ENCODE results near the gene C12orf50.

GRCh38 chr12:87935216-87935615, 94.0 kb downstream of the C12orf50 start:
- no peak for TF ChIP-seq SATB2 (CRISPR knock-in tag; IDR thresholded peaks at IDR 0.05)
- TF ChIP-seq IRF2 (CRISPR knock-in tag; IDR thresholded peaks at IDR 0.05) = no peak
- no peak for TF ChIP-seq ZMAT3 (CRISPR knock-in tag; conservative IDR thresholded peaks at IDR 0.05)
- TF ChIP-seq YY1 (IDR thresholded peaks at IDR 0.05; ENCODE audit: insufficient read depth, insufficient replicate concordance, low read depth, low read length) = no peak
- no peak for TF ChIP-seq SETDB1 (CRISPR knock-in tag; IDR thresholded peaks at IDR 0.05; ENCODE audit: borderline replicate concordance)
- no peak for TF ChIP-seq TARDBP (CRISPR knock-in tag; IDR thresholded peaks at IDR 0.05)
- TF ChIP-seq CTCF (CRISPR knock-in tag; IDR thresholded peaks at IDR 0.05) = no peak
- no peak for TF ChIP-seq MAX (IDR thresholded peaks at IDR 0.05)
- TF ChIP-seq NR1H2 (CRISPR knock-in tag; IDR thresholded peaks at IDR 0.05; ENCODE audit: borderline replicate concordance, low read depth) = no peak
- no peak for TF ChIP-seq RAD51 (IDR thresholded peaks at IDR 0.05; ENCODE audit: borderline replicate concordance)
